GM18870 (cell line): ENCODE results near the gene RPL22.
"Not testable (repeated sequence)": the region's sequence is repeated elsewhere in the genome, so short reads cannot be mapped to it uniquely, and the experiment has no call there.

Experiments used
- ATAC-seq: cut with Tn5 transposase; IDR thresholded peaks from one replicate; pipeline ENCODE4 v1.9.1; 2021; ENCODE audit warnings: moderate library complexity; ENCODE audit not compliant: unreplicated experiment

RPL22 gene

DNA sequence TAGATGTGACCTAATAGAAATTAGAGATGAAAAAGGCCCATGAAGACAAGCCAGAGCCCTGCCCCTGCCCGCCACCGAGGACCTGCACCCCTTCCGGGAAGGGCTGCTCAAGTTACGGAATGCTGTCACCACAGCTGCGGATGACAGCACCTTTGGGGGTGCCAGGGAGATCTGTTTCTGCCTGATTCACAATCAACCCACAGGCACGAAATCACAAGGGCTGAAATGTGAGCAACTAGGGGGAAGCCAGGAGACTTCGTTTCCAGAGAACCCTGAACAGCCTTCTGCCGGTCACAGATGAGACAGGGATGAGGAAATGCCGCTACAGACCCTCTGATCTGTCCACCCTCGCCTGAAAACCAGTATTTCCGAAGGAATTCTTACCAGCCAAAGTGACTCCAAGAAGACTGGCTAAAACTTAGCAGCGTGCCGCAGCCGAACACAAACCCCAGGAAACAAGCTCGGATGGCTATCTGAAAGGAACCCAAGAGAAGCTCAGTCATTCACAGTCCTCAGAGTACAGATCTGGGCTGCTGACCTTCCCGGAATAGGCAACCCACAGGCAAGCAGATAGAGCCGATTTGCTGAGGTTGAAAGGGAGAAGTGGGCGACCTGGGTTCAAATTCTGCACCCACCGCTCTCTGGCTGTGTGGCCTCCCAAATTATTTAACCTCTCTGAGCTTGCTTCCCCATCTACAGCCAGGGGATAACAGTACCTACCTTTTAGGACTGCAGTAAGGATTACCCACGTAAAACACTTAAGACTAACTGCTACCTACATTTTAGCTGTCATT is 35.3 kb upstream of the RPL22 start:
- peak; percentile 16 for ATAC-seq

DNA sequence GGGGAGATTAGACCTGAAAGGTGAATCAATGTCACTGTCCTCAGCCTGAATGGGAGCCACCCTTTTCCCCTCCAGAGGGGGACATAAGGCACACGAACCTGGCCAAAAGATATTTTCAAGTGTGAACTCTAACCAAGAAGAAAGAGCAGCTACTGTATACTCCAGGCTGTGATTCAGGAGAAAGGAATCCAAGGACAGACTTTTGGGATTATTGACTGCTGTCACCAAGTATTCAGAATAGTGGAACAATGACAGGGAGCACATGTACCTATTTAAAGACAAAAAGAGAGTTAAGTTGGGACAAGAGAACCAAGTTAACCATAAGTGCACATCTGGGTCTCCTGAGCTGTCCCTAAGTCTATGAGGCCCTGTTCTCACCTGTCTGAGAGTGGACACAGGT is 34.0 kb upstream of the RPL22 start:
- no peak for ATAC-seq

DNA sequence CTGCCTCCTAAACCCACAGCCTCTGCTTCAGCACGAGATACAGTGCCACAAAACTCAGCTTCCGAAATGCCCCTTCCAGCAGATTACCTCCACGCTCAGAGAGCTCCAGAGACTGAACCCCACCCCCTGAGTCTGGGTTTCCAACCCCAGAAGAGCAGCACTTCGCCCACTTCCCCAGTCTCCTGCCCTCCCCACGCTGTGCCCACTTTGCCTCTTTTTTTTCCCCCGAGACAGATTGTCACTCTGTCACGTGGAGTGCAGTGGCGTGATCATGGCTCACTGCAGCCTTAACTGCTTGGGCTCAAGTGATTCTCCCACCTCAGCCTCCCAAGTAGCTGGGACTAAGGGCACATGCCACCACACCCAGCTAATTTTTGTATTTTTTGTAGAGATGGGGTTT is 26.3 kb upstream of the RPL22 start:
- ATAC-seq, result no peak

DNA sequence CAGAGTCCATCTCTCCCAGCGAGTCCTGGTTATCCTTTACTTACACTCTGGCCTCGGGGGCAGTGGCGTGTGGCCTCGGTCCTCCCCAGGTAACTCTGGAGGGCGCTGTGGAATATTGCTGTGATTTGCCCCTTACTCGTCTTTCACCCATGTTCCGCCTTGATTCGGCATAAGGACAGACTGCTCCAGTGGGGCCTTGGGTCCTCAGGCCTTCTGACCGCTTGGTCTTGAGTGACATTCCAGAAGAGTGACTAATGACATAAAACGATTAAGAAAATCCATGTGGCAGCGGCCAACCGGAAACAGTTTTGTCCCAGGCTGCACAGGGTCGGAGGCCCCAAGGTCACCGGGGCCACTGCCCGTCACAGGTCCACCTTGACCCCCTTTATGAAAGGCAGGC is 25.3 kb upstream of the RPL22 start:
- no peak for ATAC-seq

DNA sequence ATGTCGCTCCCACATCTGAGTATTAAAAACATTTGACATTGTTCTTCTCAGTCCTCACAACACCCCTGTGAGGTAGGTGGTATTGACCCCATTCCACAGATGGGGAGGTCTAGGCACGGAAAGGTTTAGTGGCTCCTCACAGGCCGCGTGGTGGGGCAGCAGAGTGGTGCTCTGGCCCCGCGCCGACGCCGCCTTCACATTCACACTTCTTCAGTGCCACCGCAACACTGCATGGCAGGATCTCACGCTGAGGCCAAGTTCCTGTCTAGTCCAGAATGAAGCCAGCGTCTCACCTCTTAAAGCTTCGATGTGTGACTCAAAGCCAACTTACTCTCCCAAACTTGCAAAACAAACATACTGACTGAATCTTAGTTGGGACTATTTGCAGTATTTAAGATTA is 24.2 kb upstream of the RPL22 start:
- ATAC-seq, result no peak

DNA sequence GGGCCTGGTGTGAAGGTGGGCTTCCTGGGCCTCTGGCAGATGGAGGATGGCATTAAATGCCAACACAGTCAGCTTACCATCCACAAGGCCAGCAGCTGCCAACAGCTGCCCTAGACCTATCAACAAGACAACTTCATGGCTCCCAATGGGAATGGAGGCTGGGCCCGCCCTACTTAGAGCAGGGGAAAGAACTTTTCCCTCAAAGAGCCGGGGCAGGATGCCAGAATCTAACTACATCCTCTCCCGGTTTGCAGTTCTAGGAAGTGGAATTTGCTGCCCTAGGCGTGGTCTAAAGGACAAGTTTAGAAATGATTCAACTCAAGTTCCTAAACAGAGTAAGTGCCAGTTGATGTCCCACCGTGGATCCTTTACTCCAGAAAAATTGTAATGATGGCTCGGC is 23.2 kb upstream of the RPL22 start:
- no peak for ATAC-seq

DNA sequence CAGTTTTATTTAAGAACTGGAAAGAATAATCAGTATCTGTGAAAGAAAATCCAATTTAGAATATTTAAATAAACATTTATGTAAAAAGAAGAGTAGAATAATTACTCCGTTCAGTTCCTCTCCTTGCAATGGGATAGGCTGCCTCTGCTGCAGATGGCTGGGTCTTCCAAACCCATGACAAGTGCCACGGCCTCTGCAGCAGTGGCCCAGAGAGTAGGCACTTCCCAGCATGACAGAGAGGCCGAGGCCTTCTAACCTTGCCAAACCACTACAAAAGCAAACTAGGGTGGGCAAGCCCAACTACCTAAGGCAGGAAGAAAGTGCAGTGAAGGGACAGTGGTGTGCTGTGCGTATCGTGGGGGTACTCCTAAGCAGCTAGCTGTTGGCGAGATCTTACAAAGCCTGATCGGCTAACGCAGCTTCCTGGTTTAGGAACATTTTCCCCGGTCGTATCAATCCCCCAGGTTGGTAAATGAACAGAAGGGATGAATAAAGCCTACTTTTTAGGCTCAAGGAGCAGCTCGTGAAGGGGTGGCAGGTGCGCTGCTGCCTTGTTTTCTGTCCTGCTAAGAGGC is 21.9 kb upstream of the RPL22 start:
- no peak for ATAC-seq

DNA sequence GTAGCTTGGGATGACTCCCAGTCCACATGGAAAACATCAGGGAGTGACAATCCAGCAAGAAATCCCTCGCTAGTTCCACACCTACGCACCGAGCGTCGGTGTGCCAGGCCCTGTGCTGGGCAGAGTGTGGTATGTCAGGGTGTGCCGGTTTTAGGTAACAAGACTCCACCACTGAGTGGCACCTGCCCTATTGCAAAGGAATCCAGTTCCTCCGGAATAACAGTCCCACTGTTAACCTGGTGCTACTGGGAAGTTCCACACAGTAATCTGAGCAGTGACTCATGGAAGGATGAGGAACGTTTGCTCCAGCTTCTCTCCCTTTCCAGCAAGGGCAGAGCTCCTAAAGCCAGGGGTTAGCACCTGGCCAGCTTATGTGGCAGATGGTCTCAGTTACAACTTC is 20.8 kb upstream of the RPL22 start:
- no peak for ATAC-seq

DNA sequence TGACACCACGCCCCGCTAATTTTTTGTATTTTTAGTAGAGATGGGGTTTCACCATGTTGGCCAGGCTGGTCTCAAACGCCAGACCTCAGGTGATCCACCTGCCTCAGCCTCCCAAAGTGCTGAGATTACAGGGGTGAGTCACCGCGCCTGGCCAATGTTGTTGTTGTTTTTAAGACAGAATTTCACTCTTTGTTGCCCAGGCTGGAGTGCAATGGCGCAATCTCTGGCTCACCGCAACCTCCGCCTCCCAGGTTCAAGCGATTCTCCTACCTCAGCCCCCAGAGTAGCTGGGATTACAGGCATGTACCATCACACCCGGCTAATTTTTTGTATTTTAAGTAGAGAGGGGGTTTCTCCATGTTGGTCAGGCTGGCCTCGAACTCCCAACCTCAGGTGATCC is 20.2 kb upstream of the RPL22 start:
- ATAC-seq, result not testable (repeated sequence)

DNA sequence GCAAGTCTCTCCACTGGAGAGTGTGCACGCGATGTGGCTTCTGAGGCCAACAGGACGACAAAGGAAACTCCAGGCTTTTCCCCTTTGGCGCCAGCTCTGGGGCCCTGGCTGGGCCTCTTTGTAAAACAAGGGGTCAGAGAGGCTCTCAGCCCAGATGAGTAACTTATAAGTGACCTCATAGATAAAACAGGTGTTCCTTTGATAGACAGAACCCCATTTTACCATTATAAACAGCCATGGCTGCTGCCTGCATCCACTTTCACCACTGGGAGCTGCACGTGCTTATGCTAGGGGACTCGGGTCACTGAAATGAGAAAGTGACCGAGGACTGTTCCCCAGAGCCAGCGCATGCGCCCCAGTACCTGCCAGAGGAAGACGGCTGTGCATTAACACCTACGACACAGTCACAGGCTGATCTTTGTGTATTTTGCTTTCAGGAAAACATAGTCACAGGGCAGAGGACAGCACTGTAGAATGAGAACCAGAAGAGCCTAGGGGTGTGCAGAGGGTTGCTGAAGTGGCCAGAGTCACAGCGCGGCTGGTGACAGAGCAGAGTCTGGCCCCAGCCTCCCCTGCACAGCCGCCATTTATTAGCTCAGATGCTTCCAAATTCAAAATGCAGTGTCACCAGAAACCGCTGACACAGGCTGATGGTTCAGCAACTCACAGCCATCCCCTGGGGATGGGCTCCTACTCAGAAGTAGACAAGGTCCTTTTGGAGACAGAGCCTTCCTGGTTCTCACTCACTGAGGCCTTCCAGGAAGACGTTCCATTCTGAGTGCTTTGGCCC is 19.2 kb upstream of the RPL22 start:
- no peak for ATAC-seq

DNA sequence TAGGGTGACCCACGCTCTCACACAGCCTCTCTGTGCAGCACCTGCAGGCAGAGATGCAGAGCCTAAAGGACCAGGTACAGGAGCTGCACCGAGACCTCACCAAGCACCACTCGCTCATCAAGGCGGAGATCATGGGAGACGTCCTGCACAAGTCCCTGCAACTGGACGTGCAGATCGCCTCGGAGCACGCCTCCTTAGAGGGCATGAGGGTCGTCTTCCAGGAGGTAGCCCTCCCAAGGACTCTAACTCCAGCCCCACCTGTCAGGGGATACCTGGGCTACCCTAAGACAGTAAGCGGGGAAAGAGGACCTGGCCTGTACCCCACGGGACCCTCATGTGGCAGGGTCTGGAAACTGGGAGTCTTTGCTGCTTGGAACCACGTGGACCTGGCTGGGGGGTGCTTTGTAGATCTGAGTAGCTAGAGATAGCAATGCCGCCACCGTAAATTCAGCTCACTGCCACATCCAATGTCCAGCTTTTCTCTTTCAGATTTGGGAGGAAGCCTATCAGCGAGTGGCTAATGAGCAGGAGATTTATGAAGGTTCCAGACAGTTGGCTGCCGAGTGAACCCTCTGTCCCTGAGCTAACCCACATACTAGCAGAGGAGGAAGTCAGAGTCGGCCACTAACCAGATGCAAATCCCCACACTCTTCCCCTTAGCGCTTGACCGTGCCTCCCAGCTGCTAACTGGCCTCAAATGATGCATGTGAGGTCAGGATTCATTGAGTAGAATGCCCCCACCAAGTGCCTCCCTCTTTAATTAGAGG is 13.0 kb upstream of the RPL22 start:
- no peak for ATAC-seq

DNA sequence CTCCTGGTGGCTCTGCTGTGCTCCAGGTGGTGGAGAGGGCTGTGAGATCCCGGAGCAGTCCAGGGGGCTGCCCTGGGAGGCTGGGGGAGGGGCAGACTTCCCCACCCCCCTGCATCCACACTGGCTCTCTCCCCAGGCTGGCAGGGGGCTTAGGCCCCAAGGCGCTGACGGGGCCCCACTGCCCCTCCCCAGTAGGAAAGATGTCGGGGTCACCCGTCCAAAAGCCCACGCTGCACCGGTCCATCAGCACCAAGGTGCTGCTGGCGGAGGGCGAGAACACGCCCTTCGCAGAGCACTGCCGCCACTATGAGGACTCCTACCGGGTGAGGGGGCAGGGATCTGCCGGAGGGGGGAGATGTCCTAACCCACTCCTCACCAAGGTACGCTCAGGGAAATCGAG is 12.3 kb upstream of the RPL22 start:
- ATAC-seq, result no peak

DNA sequence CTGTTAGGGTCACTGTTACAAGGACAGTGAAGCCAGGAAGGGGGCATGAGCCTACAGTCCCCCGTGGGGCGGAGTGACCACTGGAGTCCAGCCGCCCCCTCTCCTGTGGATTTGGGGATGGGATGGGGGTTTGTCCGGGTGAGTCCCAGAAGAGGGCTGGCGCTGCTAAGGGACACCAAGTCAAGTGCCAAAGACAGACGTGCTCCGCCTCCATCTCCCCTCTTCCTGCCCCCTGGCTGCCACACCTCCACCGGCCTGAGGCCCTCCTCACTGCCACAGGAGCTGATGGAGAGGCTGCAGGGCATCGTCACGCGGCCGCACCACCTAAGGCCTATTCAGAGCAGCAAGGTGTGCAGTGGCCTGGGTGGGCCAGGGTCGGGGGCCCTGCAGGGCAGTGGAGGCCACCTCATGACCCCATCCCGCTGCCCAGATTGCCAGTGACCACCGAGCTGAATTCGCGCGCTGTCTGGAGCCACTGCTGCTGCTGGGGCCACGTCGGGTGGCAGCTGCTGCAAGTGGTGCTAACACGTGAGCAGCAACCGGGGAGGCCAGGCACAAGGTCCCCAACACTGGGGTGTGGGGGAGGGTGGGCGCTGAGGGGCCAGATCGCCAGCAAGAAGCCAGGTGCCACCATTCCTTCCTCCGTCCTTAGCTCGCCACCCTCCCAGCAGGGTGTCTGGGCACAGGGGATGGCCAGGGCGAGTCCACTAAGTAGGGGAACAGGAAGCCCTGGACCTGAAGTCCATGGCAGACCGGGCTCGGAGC is 11.4 kb upstream of the RPL22 start:
- no peak for ATAC-seq

DNA sequence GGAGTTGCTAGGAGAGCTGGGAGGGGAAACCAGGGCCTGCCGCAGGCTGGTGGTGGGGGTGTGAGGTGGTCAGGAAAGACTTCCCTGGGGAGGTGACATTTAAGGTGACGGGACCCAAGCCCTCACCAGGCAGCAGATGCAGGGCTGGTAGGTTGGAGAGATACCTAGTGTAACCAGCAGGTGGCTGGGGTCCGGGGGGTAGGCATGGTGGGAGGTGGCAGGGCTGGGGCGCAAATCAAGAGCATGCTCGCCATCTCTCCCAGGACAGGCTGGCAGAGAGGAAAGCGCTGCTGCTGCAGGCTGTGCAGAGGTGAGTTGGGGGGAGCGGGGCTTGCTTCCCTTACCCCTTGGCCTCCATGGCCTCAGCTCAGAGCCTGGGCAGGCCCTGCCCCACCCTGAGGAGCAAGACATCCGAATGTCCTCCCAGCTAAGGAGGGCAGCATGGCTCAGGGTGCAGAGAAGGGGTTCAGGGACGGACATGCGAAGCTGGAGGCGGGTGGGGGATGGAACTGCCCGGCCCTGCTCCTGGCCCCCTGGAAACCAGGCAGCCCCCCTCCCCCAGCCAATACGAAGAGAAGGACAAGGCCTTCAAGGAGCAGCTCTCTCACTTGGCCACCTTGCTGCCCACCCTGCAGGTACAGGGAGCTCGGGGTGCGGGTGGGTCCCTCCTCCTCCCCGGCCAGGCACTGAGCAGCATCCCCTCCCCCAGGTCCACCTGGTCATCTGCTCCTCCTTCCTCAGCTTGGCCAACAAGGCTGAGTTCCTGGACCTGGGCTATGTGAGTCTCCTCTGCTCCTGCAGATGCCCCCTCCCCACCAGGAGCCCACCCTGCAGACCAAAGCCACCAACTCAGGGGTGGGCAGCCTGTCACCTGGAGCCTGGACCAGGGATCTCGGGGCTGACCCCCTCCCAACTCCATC is 10.5 kb upstream of the RPL22 start:
- no peak for ATAC-seq

DNA sequence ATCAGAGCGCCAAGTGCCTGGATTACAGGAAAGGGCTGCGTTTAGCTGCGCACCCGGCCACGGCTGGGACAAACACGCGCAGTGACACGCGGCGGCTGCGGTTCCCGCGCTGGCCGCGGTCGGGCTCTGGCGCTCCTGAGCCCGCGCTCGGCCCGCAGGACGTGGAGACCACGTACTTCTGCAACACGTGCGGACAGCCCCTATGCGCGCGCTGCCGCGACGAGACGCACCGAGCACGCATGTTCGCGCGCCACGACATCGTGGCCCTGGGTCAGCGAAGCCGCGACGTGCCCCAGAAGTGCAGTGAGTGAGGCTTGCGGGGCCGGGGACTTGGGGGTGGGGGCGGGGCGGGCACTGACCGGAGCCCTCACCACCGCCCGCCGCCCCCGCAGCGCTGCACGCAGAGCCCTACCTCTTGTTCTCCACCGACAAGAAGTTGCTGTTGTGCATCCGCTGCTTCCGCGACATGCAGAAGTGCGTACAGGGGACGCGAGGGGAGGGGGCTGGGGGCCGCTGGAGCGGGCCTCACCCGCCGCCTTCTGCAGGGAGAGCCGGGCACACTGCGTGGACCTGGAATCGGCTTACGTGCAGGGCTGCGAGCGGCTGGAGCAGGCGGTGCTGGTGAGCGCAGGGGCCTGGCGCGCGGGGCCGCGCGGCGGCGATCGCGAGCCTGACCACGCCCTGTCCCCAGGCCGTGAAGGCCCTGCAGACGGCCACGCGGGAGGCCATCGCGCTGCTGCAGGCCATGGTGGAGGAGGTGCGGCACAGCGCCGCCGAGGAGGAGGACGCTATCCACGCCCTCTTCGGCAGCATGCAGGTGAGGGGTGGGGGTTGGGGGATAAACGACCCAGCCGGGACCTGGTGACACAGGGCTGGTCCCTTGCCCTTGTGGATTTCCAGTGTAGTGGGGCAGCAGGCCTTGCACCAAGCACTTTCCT is 9.6 kb upstream of the RPL22 start:
- no peak for ATAC-seq

DNA sequence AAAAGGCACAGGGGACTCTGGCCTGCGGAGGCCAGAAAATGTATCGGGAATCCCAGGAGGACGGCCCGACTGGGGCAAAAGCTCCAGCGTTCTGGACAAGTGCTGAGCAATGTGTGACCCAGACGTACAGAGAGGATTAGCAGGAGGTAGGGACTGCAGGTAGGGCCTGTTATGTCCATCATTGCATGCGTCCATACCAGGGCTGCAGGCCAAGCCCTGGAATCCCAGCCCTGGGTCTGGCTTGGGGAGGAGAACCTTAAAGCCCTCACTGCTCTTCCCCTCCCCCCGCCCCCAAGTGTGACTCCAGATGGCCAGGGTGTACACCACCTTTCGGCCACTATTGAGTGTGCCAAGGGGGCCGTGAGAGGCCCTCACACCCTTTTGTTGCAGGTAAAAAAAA is 8.5 kb upstream of the RPL22 start:
- ATAC-seq, result no peak

DNA sequence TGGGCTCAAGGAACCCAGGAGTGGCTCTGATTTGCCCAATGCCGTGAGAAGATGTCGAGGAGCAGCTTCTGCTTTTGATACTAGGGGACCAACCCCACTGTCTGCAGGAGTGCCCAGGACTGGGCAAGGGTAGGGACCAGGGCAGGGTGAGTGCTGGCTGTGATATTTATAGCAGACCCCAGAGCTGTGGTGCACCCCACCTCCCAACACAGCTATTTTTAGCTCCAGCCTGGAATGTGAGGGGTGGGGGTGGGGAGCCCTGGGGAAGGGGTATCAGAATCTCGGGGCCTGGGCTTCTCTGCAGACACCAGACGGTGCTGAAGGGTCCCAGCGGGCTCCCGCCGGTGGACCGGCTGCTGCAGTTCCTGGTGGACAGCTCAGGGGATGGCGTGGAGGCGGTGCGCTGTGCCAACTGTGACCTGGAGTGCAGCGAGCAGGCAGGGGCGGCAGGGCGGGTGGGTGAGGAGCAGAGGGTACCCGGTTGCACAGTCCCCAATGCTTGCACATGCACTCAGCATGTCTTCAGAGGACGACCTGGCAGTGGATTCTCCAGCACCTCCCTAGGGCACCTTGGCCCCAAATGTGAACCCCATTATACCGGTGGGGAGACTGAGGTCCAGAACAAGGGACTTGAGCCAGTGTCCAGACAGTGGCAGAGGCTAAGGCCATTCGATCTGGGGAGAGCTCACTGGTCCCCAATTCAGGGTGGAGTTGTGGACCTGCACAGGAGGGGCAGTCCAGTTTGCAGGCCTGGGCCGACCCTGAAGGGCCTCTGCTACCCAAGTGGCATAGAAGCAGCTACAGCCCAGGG is 7.9 kb upstream of the RPL22 start:
- ATAC-seq, result no peak

DNA sequence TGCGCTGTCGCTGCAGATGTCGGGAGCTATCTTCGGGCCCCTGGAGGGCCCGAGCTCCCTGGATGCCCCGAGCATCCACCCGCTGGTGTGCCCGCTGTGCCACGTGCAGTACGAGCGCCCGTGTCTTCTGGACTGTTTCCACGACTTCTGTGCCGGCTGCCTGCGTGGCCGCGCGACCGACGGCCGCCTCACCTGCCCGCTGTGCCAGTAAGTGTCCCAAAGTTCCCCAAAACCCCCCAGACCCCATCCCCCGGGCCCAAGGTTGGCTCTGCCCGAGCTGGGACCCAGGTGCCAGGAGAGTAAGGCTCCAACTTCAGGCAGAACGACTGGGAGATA is 7.1 kb upstream of the RPL22 start:
- no peak for ATAC-seq
